ENCODE measurements around the gene BNC2. TPM values are rescaled to one million over a fixed set of nuclear protein-coding genes. Genes with fewer than 3 reads are reported as not detected.

BNC2 gene
- total RNA-seq, 2 experiments from 2014 or later = not detected

- Histone ChIP-seq H3K4me2 (ENCODE audit: low read length) (no peak overlapping the region), H3K4me1 (ENCODE audit: insufficient read depth, low read length, poor library complexity, severe bottlenecking) (no peaks in the 10 kb centered on the region), H3K9me3 (ENCODE audit: low read length) (no peaks in the 10 kb centered on the region), H3K36me3 (ENCODE audit: insufficient read depth, low read length) (no peaks in the 10 kb centered on the region), H4K20me1 (ENCODE audit: insufficient read depth, low read length) (no peaks in the 10 kb centered on the region), H3K79me2 (ENCODE audit: insufficient read depth, low read depth, low read length) (no peaks in the 10 kb centered on the region), H3K27ac (ENCODE audit: low read depth, low read length, poor library complexity, severe bottlenecking) (no peak overlapping the region), H3K9me2 (ENCODE audit: insufficient read depth, low read length) (no peaks in the 10 kb centered on the region), H2AFZ (ENCODE audit: low read length) (no peak overlapping the region), H3K4me3 (ENCODE audit: low read depth, low read length, poor library complexity, severe bottlenecking) (no peak overlapping the region)
- BruUV-seq (replicated peaks) = no TSS peak
- CTCF ChIA-PET (ENCODE audit: unreplicated experiment) = no interaction called here
- POLR2A ChIA-PET = no interaction called here
- DNase-seq (ENCODE audit: low spot score) = no peak
- TF ChIP-seq EZH2phosphoT487 (IDR thresholded peaks at IDR 0.05; ENCODE audit: borderline replicate concordance, low read depth, low read length) = no peak
- no peak for TF ChIP-seq CTCF (conservative IDR thresholded peaks at IDR 0.05; ENCODE audit: low read length)
- intact Hi-C loops (cut with micrococcal nuclease; ENCODE audit: unreplicated experiment) = no loop called here
Measured at GRCh38 chr9:16715404-16715803, 155.1 kb downstream of the BNC2 start.

- no TSS peak for BruUV-seq (replicated peaks)
- no peaks in the 10 kb centered on the region for H4K20me1 ChIP-seq (ENCODE audit: insufficient read depth, low read length)
- TF ChIP-seq EZH2phosphoT487 (IDR thresholded peaks at IDR 0.05; ENCODE audit: borderline replicate concordance, low read depth, low read length) (no peak), CTCF (conservative IDR thresholded peaks at IDR 0.05; ENCODE audit: low read length) (no peak)
- no peaks in the 10 kb centered on the region for H3K79me2 ChIP-seq (ENCODE audit: insufficient read depth, low read depth, low read length)
- no peak overlapping the region for H3K27ac ChIP-seq (ENCODE audit: low read depth, low read length, poor library complexity, severe bottlenecking)
- intact Hi-C loops (cut with micrococcal nuclease; ENCODE audit: unreplicated experiment) = no loop called here
- no peak for DNase-seq (ENCODE audit: low spot score)
- no peak overlapping the region for H3K4me2 ChIP-seq (ENCODE audit: low read length)
- H3K9me2 ChIP-seq (ENCODE audit: insufficient read depth, low read length) = no peaks in the 10 kb centered on the region
- no peaks in the 10 kb centered on the region for H3K9me3 ChIP-seq (ENCODE audit: low read length)
- H2AFZ ChIP-seq (ENCODE audit: low read length) = no peak overlapping the region
- no peak overlapping the region for H3K4me3 ChIP-seq (ENCODE audit: low read depth, low read length, poor library complexity, severe bottlenecking)
- H3K36me3 ChIP-seq (ENCODE audit: insufficient read depth, low read length) = no peaks in the 10 kb centered on the region
- no peaks in the 10 kb centered on the region for H3K4me1 ChIP-seq (ENCODE audit: insufficient read depth, low read length, poor library complexity, severe bottlenecking)
- CTCF ChIA-PET (ENCODE audit: unreplicated experiment) = no interaction called here
- POLR2A ChIA-PET = no interaction called here
Measured at GRCh38 chr9:16712787-16713186, 157.7 kb downstream of the BNC2 start.

GRCh38 chr9:16710888-16711287 is 159.6 kb downstream of the BNC2 start:
- Histone ChIP-seq H4K20me1 (ENCODE audit: insufficient read depth, low read length) (no peaks in the 10 kb centered on the region), H3K9me2 (ENCODE audit: insufficient read depth, low read length) (no peaks in the 10 kb centered on the region), H3K36me3 (ENCODE audit: insufficient read depth, low read length) (no peaks in the 10 kb centered on the region), H2AFZ (ENCODE audit: low read length) (no peak overlapping the region), H3K4me2 (ENCODE audit: low read length) (no peak overlapping the region), H3K4me1 (ENCODE audit: insufficient read depth, low read length, poor library complexity, severe bottlenecking) (no peaks in the 10 kb centered on the region), H3K9me3 (ENCODE audit: low read length) (no peaks in the 10 kb centered on the region), H3K27ac (ENCODE audit: low read depth, low read length, poor library complexity, severe bottlenecking) (no peak overlapping the region), H3K4me3 (ENCODE audit: low read depth, low read length, poor library complexity, severe bottlenecking) (no peak overlapping the region), H3K79me2 (ENCODE audit: insufficient read depth, low read depth, low read length) (no peaks in the 10 kb centered on the region)
- ChIA-PET CTCF (ENCODE audit: unreplicated experiment) (no interaction called here), POLR2A (no interaction called here)
- TF ChIP-seq EZH2phosphoT487 (IDR thresholded peaks at IDR 0.05; ENCODE audit: borderline replicate concordance, low read depth, low read length) = no peak
- DNase-seq (ENCODE audit: low spot score) = no peak
- intact Hi-C loops (cut with micrococcal nuclease; ENCODE audit: unreplicated experiment) = no loop called here
- no TSS peak for BruUV-seq (replicated peaks)

All from OCI-LY7 (cell line).